Stimulated activated effector memory CD8-positive, alpha-beta T cell treated with anti-CD3 and anti-CD28 coated beads, Interleukin-12 subunit alpha, Interleukin-12 subunit beta, amount 100 ng/mL, for 72 hours (primary cell): ENCODE results near the gene CCL28.
"Not testable (repeated sequence)": the region's sequence is repeated elsewhere in the genome, so short reads cannot be mapped to it uniquely, and the experiment has no call there.

Experiments used
- ATAC-seq: fragments of 150-1000 bp; cut with Tn5 transposase; 2 replicates; pipeline ENCODE4 v1.10.0; 2021
- DNase-seq, 2 donors: peaks; one replicate each; pipeline ENCODE4 v3.0.0; 2021 to 2022; ENCODE audit warnings: low spot score in 2 of 2
- H3K27ac Mint-ChIP-seq: one replicate; pipeline ENCODE4 v1.8.0; 2022; ENCODE audit warnings: mild to moderate bottlenecking, mixed read lengths
- H3K36me3 Mint-ChIP-seq: one replicate; pipeline ENCODE4 v1.8.0; 2022; ENCODE audit warnings: mild to moderate bottlenecking, mixed read lengths
- H3K4me1 Mint-ChIP-seq: one replicate; pipeline ENCODE4 v1.8.0; 2022; ENCODE audit warnings: mixed read lengths
- H3K4me3 Mint-ChIP-seq: one replicate; pipeline ENCODE4 v1.8.0; 2022; ENCODE audit warnings: mild to moderate bottlenecking, mixed read lengths
- H3K9me3 Mint-ChIP-seq: one replicate; pipeline ENCODE4 v1.8.0; 2022; ENCODE audit warnings: mixed read lengths

CCL28 gene

GRCh38 chr5:43376496-43377140, 35.6 kb downstream of the CCL28 start:
- Mint-ChIP-seq H3K9me3 (no peaks in the 10 kb centered on the region), H3K36me3 (peaks cover 53% of the 10 kb centered on the region), H3K4me1 (no peaks in the 10 kb centered on the region), H3K4me3 (no peak overlapping the region), H3K27ac (no peak overlapping the region)
- ATAC-seq (no peak), DNase-seq (no peak)

- Mint-ChIP-seq H3K4me3 (no peak overlapping the region), H3K9me3 (peaks cover 2% of the 10 kb centered on the region), H3K27ac (no peak overlapping the region), H3K4me1 (no peaks in the 10 kb centered on the region), H3K36me3 (peaks cover 11% of the 10 kb centered on the region)
- ATAC-seq (no peak), DNase-seq (peak in 1 of 2 donors; percentile 15)
Observed at GRCh38 chr5:43371821-43372220, 40.4 kb downstream of the CCL28 start.

- ATAC-seq (no peak), DNase-seq (no peak)
- Mint-ChIP-seq H3K4me3 (no peak overlapping the region), H3K4me1 (no peaks in the 10 kb centered on the region), H3K9me3 (peaks cover 6% of the 10 kb centered on the region), H3K27ac (no peak overlapping the region), H3K36me3 (no peaks in the 10 kb centered on the region)
Observed at GRCh38 chr5:43370352-43370751, 41.8 kb downstream of the CCL28 start.

- Mint-ChIP-seq H3K36me3 (no peaks in the 10 kb centered on the region), H3K4me3 (no peak overlapping the region), H3K9me3 (peaks cover 6% of the 10 kb centered on the region), H3K27ac (no peak overlapping the region), H3K4me1 (no peaks in the 10 kb centered on the region)
- ATAC-seq (no peak), DNase-seq (no peak)
Observed at GRCh38 chr5:43369651-43370050, 42.5 kb downstream of the CCL28 start.

- Mint-ChIP-seq H3K36me3 (no peaks in the 10 kb centered on the region), H3K4me1 (no peaks in the 10 kb centered on the region), H3K4me3 (no peak overlapping the region), H3K9me3 (peaks cover 6% of the 10 kb centered on the region), H3K27ac (no peak overlapping the region)
- no peak for ATAC-seq
- no peak for DNase-seq
Observed at GRCh38 chr5:43367909-43368669, 44.1 kb downstream of the CCL28 start.

- DNase-seq (no peak), ATAC-seq (no peak)
- H3K27ac Mint-ChIP-seq, result no peak overlapping the region
- H3K9me3 Mint-ChIP-seq, result peaks cover 6% of the 10 kb centered on the region
- no peak overlapping the region for H3K4me3 Mint-ChIP-seq
- no peaks in the 10 kb centered on the region for H3K4me1 Mint-ChIP-seq
- H3K36me3 Mint-ChIP-seq, result no peaks in the 10 kb centered on the region
Observed at GRCh38 chr5:43367453-43367852, 44.7 kb downstream of the CCL28 start.

- not testable (repeated sequence) for H3K36me3 Mint-ChIP-seq, DNase-seq, H3K4me3 Mint-ChIP-seq, H3K9me3 Mint-ChIP-seq, H3K4me1 Mint-ChIP-seq, ATAC-seq, H3K27ac Mint-ChIP-seq
Observed at GRCh38 chr5:43366680-43367246, 45.4 kb downstream of the CCL28 start.

GRCh38 chr5:43365155-43365554, 47.0 kb downstream of the CCL28 start:
- H3K4me1 Mint-ChIP-seq, H3K27ac Mint-ChIP-seq, H3K36me3 Mint-ChIP-seq, DNase-seq, ATAC-seq, H3K4me3 Mint-ChIP-seq: not testable (repeated sequence)
- peaks cover 14% of the 10 kb centered on the region for H3K9me3 Mint-ChIP-seq

- Mint-ChIP-seq H3K36me3 (no peaks in the 10 kb centered on the region), H3K27ac (no peak overlapping the region), H3K4me3 (no peak overlapping the region), H3K9me3 (peaks cover 14% of the 10 kb centered on the region), H3K4me1 (no peaks in the 10 kb centered on the region)
- no peak for ATAC-seq
- no peak for DNase-seq
Observed at GRCh38 chr5:43363445-43364152, 48.6 kb downstream of the CCL28 start.

GRCh38 chr5:43362725-43363435, 49.3 kb downstream of the CCL28 start:
- ATAC-seq, result no peak
- Mint-ChIP-seq H3K4me1 (no peaks in the 10 kb centered on the region), H3K27ac (no peak overlapping the region), H3K9me3 (peaks cover 11% of the 10 kb centered on the region), H3K4me3 (no peak overlapping the region), H3K36me3 (no peaks in the 10 kb centered on the region)
- DNase-seq, result no peak

- H3K9me3 Mint-ChIP-seq, result peaks cover 8% of the 10 kb centered on the region
- ATAC-seq (no peak), DNase-seq (no peak)
- no peaks in the 10 kb centered on the region for H3K4me1 Mint-ChIP-seq
- H3K4me3 Mint-ChIP-seq, result no peak overlapping the region
- no peak overlapping the region for H3K27ac Mint-ChIP-seq
- no peaks in the 10 kb centered on the region for H3K36me3 Mint-ChIP-seq
Observed at GRCh38 chr5:43358726-43359125, 53.5 kb downstream of the CCL28 start.

- H3K36me3 Mint-ChIP-seq, result no peaks in the 10 kb centered on the region
- ATAC-seq (no peak), DNase-seq (no peak)
- H3K9me3 Mint-ChIP-seq, result peaks cover 8% of the 10 kb centered on the region
- H3K4me3 Mint-ChIP-seq, result no peak overlapping the region
- no peaks in the 10 kb centered on the region for H3K4me1 Mint-ChIP-seq
- H3K27ac Mint-ChIP-seq, result no peak overlapping the region
Observed at GRCh38 chr5:43358301-43358700, 53.9 kb downstream of the CCL28 start.

GRCh38 chr5:43357878-43358281, 54.3 kb downstream of the CCL28 start:
- Mint-ChIP-seq H3K9me3 (peaks cover 8% of the 10 kb centered on the region), H3K4me3 (no peak overlapping the region), H3K4me1 (no peaks in the 10 kb centered on the region), H3K27ac (no peak overlapping the region), H3K36me3 (no peaks in the 10 kb centered on the region)
- no peak for ATAC-seq
- no peak for DNase-seq

GRCh38 chr5:43357067-43357466, 55.1 kb downstream of the CCL28 start:
- Mint-ChIP-seq H3K27ac (no peak overlapping the region), H3K4me1 (no peaks in the 10 kb centered on the region), H3K9me3 (peaks cover 8% of the 10 kb centered on the region), H3K4me3 (no peak overlapping the region), H3K36me3 (no peaks in the 10 kb centered on the region)
- ATAC-seq (no peak), DNase-seq (no peak)

- no peaks in the 10 kb centered on the region for H3K9me3 Mint-ChIP-seq
- H3K36me3 Mint-ChIP-seq, result no peaks in the 10 kb centered on the region
- no peaks in the 10 kb centered on the region for H3K4me1 Mint-ChIP-seq
- no peak for ATAC-seq
- H3K27ac Mint-ChIP-seq, result no peak overlapping the region
- no peak overlapping the region for H3K4me3 Mint-ChIP-seq
- DNase-seq, result no peak
Observed at GRCh38 chr5:43354774-43355173, 57.4 kb downstream of the CCL28 start.
